B cell (primary cell): ENCODE measurements around the gene CACNA1A.

Experiments
- CTCF ChIP-seq: fragments of 200-600 bp; IDR thresholded peaks from one replicate; pipeline ENCODE4 v1.8.0; 2022; ENCODE audit warnings: antibody characterized with exemption, mild to moderate bottlenecking
- EZH2 ChIP-seq: IDR thresholded peaks from 2 replicates; pipeline ENCODE4 v1.6.1; 2012; ENCODE audit warnings: borderline replicate concordance, low read depth, mild to moderate bottlenecking, moderate library complexity, low read length; ENCODE audit not compliant: insufficient read depth, poor library complexity, severe bottlenecking

- TF ChIP-seq CTCF, result no peak
- no peak for TF ChIP-seq EZH2
Observed at GRCh38 chr19:13160557-13160956, 345.7 kb downstream of the CACNA1A start.
